ENCODE data around the gene OIP5. TPM values are rescaled to one million over a fixed set of nuclear protein-coding genes. Genes with fewer than 3 reads are reported as not detected.

Gene OIP5
- total and polyA plus RNA-seq, 4 donors = 0.17 to 11.8 (median 1.1) TPM

DNA sequence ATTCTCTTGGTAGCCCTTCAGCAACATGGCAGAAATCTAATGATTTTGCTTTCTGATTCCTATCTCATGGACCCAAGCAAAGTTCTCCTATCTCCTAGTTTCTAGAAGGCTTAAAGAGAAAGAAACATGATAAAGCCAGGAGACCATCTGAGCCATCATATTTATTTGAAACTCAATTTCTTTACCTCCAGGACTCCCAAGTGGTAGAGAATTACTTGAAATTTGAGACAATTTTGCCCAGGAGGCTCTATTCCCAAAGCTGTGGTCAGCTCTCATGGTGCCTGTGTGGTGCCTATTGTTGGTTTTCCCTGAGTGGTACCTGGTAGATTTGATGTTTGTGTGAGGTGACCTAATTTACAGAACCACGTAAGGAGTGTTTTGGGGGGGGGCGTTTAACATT lies 62.5 kb downstream of the OIP5 start (continued):
- TF ChIP-seq, protein P1, sequence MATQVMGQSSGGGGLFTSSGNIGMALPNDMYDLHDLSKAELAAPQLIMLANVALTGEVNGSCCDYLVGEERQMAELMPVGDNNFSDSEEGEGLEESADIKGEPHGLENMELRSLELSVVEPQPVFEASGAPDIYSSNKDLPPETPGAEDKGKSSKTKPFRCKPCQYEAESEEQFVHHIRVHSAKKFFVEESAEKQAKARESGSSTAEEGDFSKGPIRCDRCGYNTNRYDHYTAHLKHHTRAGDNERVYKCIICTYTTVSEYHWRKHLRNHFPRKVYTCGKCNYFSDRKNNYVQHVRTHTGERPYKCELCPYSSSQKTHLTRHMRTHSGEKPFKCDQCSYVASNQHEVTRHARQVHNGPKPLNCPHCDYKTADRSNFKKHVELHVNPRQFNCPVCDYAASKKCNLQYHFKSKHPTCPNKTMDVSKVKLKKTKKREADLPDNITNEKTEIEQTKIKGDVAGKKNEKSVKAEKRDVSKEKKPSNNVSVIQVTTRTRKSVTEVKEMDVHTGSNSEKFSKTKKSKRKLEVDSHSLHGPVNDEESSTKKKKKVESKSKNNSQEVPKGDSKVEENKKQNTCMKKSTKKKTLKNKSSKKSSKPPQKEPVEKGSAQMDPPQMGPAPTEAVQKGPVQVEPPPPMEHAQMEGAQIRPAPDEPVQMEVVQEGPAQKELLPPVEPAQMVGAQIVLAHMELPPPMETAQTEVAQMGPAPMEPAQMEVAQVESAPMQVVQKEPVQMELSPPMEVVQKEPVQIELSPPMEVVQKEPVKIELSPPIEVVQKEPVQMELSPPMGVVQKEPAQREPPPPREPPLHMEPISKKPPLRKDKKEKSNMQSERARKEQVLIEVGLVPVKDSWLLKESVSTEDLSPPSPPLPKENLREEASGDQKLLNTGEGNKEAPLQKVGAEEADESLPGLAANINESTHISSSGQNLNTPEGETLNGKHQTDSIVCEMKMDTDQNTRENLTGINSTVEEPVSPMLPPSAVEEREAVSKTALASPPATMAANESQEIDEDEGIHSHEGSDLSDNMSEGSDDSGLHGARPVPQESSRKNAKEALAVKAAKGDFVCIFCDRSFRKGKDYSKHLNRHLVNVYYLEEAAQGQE (IDR thresholded peaks at IDR 0.05) = no peak

DNA sequence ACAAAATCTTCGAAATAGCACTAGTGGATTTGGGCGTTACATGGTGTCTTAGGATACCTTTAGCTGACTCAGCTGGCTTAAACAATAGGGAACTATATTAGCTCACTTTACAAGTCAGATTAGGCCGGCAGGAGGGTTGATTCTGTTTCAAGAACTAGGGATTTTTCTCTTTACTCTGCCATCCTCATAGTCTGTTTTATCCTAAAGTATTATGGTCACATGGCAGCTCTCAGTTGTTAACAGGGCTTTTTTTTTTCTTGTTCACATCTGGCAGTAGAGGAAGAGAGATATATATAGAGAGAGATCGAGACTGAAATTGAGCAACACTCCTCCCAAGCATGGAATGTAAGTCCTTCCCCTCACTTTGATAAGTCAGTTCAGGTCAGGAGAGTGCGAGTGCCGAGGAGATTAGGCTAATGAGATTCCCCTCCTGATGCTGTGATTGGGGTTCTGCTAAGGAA lies 68.5 kb downstream of the OIP5 start:
- WGBS = 64% methylated on average over 6 of the region's 6 CpGs
- no peaks in the 10 kb centered on the region for H3K9me3 ChIP-seq (ENCODE audit: control insufficient read depth in 4 of 4, low read length in 3 of 4)
- no peak for TF ChIP-seq GABPA (IDR thresholded peaks at IDR 0.05 in 1 of 2, conservative IDR thresholded peaks at IDR 0.05 in 1 of 2)
- H3K4me3 ChIP-seq (ENCODE audit: low read depth in 1 of 3, low read length in 3 of 3) = no peak overlapping the region
- H3K4me1 ChIP-seq (ENCODE audit: control insufficient read depth in 4 of 4, insufficient read depth in 4 of 4, low read length in 3 of 4) = peaks cover 11 to 40% (median 27%) of the 10 kb centered on the region in 4 donors
- peaks cover 11 to 21% (median 16%) of the 10 kb centered on the region in 4 donors for H3K36me3 ChIP-seq (ENCODE audit: control insufficient read depth in 4 of 4, insufficient read depth in 3 of 4, low read depth in 1 of 4, low read length in 3 of 4)
- DNase-seq (ENCODE audit: low spot score) = no peak
- no peak overlapping the region for H3K9ac ChIP-seq (ENCODE audit: low read depth in 1 of 2, low read length in 2 of 2)
- peak overlapping the region in 1 of 2 donors; percentile 59 for H3K27ac ChIP-seq (ENCODE audit: low read depth in 1 of 2, low read length in 2 of 2)
- no peaks in the 10 kb centered on the region for H3K27me3 ChIP-seq (ENCODE audit: control insufficient read depth in 4 of 4, insufficient read depth in 4 of 4, low read length in 3 of 4)

DNA sequence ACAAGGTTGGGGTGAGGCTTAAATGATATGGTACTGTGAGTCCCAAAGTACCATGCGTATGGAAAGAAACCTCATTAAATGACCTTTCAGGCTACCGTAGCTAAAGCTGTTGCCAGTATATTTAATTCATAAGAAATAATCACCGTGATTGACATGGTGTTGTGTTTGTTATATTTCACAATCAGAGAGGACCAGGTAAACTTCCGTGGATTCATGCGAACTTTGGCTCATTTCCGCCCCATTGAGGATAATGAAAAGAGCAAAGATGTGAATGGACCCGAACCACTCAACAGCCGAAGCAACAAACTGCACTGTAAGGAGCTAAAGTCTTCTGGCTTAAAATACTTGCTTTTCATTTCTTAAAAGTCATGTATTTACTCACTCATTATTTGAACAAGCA lies 69.8 kb downstream of the OIP5 start:
- H3K27ac ChIP-seq (ENCODE audit: low read depth in 1 of 2, low read length in 2 of 2) = peak overlapping the region in 1 of 2 donors; percentile 70
- peaks cover 7 to 23% (median 15%) of the 10 kb centered on the region in 4 donors for H3K36me3 ChIP-seq (ENCODE audit: control insufficient read depth in 4 of 4, insufficient read depth in 3 of 4, low read depth in 1 of 4, low read length in 3 of 4)
- peaks cover 11 to 52% (median 34%) of the 10 kb centered on the region in 4 donors for H3K4me1 ChIP-seq (ENCODE audit: control insufficient read depth in 4 of 4, insufficient read depth in 4 of 4, low read length in 3 of 4)
- no peaks in the 10 kb centered on the region for H3K9me3 ChIP-seq (ENCODE audit: control insufficient read depth in 4 of 4, low read length in 3 of 4)
- no peak overlapping the region for H3K4me3 ChIP-seq (ENCODE audit: low read depth in 1 of 3, low read length in 3 of 3)
- peak; percentile 59 to 66 for TF ChIP-seq HNF4A (conservative IDR thresholded peaks at IDR 0.05)
- TF ChIP-seq RAD21 (IDR thresholded peaks at IDR 0.05) = no peak
- no peak for TF ChIP-seq SP1 (IDR thresholded peaks at IDR 0.05)
- TF ChIP-seq TAF1 (conservative IDR thresholded peaks at IDR 0.05) = no peak
- peak; percentile 43 to 65 for TF ChIP-seq RXRA (IDR thresholded peaks at IDR 0.05)
- TF ChIP-seq NR2F2 (IDR thresholded peaks at IDR 0.05) = no peak
- TF ChIP-seq, protein P2, sequence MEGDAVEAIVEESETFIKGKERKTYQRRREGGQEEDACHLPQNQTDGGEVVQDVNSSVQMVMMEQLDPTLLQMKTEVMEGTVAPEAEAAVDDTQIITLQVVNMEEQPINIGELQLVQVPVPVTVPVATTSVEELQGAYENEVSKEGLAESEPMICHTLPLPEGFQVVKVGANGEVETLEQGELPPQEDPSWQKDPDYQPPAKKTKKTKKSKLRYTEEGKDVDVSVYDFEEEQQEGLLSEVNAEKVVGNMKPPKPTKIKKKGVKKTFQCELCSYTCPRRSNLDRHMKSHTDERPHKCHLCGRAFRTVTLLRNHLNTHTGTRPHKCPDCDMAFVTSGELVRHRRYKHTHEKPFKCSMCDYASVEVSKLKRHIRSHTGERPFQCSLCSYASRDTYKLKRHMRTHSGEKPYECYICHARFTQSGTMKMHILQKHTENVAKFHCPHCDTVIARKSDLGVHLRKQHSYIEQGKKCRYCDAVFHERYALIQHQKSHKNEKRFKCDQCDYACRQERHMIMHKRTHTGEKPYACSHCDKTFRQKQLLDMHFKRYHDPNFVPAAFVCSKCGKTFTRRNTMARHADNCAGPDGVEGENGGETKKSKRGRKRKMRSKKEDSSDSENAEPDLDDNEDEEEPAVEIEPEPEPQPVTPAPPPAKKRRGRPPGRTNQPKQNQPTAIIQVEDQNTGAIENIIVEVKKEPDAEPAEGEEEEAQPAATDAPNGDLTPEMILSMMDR (IDR thresholded peaks at IDR 0.05; ENCODE audit: low read depth, low read length, missing input control) = no peak
- peak in 1 of 2 donors; percentile 73 for TF ChIP-seq GABPA (IDR thresholded peaks at IDR 0.05 in 1 of 2, conservative IDR thresholded peaks at IDR 0.05 in 1 of 2)
- TF ChIP-seq, protein P3, sequence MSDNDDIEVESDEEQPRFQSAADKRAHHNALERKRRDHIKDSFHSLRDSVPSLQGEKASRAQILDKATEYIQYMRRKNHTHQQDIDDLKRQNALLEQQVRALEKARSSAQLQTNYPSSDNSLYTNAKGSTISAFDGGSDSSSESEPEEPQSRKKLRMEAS (IDR thresholded peaks at IDR 0.05) = peak; percentile 15
- TF ChIP-seq, protein P1 (IDR thresholded peaks at IDR 0.05) = no peak
- TF ChIP-seq YY1 (IDR thresholded peaks at IDR 0.05) = no peak
- peak; percentile 26 for TF ChIP-seq HNF4G (IDR thresholded peaks at IDR 0.05)
- TF ChIP-seq, protein P4, sequence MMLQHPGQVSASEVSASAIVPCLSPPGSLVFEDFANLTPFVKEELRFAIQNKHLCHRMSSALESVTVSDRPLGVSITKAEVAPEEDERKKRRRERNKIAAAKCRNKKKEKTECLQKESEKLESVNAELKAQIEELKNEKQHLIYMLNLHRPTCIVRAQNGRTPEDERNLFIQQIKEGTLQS (IDR thresholded peaks at IDR 0.05) = no peak
- TF ChIP-seq FOXA1 (IDR thresholded peaks at IDR 0.05) = no peak
- no peak for TF ChIP-seq FOXA2 (IDR thresholded peaks at IDR 0.05)
- no peak for TF ChIP-seq EGR1 (IDR thresholded peaks at IDR 0.05; ENCODE audit: low read depth in 2 of 2)
- no peak for TF ChIP-seq JUND (IDR thresholded peaks at IDR 0.05)
- TF ChIP-seq, protein P5, sequence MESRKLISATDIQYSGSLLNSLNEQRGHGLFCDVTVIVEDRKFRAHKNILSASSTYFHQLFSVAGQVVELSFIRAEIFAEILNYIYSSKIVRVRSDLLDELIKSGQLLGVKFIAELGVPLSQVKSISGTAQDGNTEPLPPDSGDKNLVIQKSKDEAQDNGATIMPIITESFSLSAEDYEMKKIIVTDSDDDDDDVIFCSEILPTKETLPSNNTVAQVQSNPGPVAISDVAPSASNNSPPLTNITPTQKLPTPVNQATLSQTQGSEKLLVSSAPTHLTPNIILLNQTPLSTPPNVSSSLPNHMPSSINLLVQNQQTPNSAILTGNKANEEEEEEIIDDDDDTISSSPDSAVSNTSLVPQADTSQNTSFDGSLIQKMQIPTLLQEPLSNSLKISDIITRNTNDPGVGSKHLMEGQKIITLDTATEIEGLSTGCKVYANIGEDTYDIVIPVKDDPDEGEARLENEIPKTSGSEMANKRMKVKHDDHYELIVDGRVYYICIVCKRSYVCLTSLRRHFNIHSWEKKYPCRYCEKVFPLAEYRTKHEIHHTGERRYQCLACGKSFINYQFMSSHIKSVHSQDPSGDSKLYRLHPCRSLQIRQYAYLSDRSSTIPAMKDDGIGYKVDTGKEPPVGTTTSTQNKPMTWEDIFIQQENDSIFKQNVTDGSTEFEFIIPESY (IDR thresholded peaks at IDR 0.05) = no peak
- 39% methylated on average over 8 of the region's 8 CpGs for WGBS
- no peak for DNase-seq (ENCODE audit: low spot score)
- H3K27me3 ChIP-seq (ENCODE audit: control insufficient read depth in 4 of 4, insufficient read depth in 4 of 4, low read length in 3 of 4) = no peaks in the 10 kb centered on the region
- no peak overlapping the region for H3K9ac ChIP-seq (ENCODE audit: low read depth in 1 of 2, low read length in 2 of 2)
